ENCODE results near the gene OSTN. TPM values are rescaled to one million over a fixed set of nuclear protein-coding genes. Genes with fewer than 3 reads are reported as not detected.

OSTN gene
- total and polyA plus RNA-seq, 2 experiments from 2014 or later, result not detected

DNA sequence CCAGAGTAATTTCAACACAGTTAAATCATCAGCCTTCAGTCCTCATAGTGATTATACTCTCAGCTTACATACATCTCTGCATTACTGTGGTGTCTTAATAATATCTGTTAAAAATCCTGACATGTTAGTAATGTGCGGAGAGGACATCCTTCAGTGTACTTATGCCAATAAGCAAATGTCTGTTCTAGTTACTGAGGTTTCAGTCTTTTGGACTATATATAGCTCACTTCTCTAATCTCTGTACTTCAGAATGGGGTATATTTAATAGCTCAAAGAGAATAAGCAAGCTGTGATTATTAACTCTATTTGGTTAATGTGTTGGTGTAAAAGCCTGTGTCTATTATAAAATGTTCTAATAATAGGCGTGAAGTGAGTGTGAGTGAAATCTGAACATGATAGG is 28.9 kb upstream of the OSTN start:
- DNase-seq (ENCODE audit: low spot score), result no peak
- H3K9me2 ChIP-seq (ENCODE audit: insufficient read depth), result no peaks in the 10 kb centered on the region
- Mint-ChIP-seq H3K9me3 (no peaks in the 10 kb centered on the region), H3K4me3 (no peak overlapping the region), H3K27ac (no peak overlapping the region), H3K27me3 (ENCODE audit: insufficient read depth, low read depth, poor library complexity) (no peaks in the 10 kb centered on the region), H3K4me1 (no peaks in the 10 kb centered on the region), H3K36me3 (ENCODE audit: low read depth) (no peaks in the 10 kb centered on the region)
- H3F3A ChIP-seq (replicated peaks; ENCODE audit: low read depth), result no peaks in the 10 kb centered on the region
- H3K4me1 ChIP-seq (ENCODE audit: insufficient read depth), result no peaks in the 10 kb centered on the region
- ATAC-seq, result no peak
- no peaks in the 10 kb centered on the region for H3K27me3 ChIP-seq (ENCODE audit: insufficient read depth)
- H3K27ac ChIP-seq (ENCODE audit: low read depth), result no peak overlapping the region
- H3K4me3 ChIP-seq, result no peak overlapping the region
- H3K4me2 ChIP-seq, result no peak overlapping the region
- H3K36me3 ChIP-seq (ENCODE audit: insufficient read depth), result no peaks in the 10 kb centered on the region
- no peaks in the 10 kb centered on the region for H4K20me1 ChIP-seq (replicated peaks; ENCODE audit: insufficient read depth)
- H2AFZ ChIP-seq, result no peak overlapping the region
- TF ChIP-seq EZH2phosphoT487 (IDR thresholded peaks at IDR 0.05; ENCODE audit: unreplicated experiment), result no peak
- no peak for TF ChIP-seq EZH2 (IDR thresholded peaks at IDR 0.05; ENCODE audit: low read depth, unreplicated experiment)
- TF ChIP-seq, protein P1, sequence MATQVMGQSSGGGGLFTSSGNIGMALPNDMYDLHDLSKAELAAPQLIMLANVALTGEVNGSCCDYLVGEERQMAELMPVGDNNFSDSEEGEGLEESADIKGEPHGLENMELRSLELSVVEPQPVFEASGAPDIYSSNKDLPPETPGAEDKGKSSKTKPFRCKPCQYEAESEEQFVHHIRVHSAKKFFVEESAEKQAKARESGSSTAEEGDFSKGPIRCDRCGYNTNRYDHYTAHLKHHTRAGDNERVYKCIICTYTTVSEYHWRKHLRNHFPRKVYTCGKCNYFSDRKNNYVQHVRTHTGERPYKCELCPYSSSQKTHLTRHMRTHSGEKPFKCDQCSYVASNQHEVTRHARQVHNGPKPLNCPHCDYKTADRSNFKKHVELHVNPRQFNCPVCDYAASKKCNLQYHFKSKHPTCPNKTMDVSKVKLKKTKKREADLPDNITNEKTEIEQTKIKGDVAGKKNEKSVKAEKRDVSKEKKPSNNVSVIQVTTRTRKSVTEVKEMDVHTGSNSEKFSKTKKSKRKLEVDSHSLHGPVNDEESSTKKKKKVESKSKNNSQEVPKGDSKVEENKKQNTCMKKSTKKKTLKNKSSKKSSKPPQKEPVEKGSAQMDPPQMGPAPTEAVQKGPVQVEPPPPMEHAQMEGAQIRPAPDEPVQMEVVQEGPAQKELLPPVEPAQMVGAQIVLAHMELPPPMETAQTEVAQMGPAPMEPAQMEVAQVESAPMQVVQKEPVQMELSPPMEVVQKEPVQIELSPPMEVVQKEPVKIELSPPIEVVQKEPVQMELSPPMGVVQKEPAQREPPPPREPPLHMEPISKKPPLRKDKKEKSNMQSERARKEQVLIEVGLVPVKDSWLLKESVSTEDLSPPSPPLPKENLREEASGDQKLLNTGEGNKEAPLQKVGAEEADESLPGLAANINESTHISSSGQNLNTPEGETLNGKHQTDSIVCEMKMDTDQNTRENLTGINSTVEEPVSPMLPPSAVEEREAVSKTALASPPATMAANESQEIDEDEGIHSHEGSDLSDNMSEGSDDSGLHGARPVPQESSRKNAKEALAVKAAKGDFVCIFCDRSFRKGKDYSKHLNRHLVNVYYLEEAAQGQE (IDR thresholded peaks at IDR 0.05; ENCODE audit: unreplicated experiment), result no peak
- TF ChIP-seq, protein P2, sequence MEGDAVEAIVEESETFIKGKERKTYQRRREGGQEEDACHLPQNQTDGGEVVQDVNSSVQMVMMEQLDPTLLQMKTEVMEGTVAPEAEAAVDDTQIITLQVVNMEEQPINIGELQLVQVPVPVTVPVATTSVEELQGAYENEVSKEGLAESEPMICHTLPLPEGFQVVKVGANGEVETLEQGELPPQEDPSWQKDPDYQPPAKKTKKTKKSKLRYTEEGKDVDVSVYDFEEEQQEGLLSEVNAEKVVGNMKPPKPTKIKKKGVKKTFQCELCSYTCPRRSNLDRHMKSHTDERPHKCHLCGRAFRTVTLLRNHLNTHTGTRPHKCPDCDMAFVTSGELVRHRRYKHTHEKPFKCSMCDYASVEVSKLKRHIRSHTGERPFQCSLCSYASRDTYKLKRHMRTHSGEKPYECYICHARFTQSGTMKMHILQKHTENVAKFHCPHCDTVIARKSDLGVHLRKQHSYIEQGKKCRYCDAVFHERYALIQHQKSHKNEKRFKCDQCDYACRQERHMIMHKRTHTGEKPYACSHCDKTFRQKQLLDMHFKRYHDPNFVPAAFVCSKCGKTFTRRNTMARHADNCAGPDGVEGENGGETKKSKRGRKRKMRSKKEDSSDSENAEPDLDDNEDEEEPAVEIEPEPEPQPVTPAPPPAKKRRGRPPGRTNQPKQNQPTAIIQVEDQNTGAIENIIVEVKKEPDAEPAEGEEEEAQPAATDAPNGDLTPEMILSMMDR (conservative IDR thresholded peaks at IDR 0.05; ENCODE audit: low read depth in 2 of 2), result no peak
- TF ChIP-seq NANOG (IDR thresholded peaks at IDR 0.05; ENCODE audit: borderline replicate concordance), result no peak
- no peak for TF ChIP-seq CREB1 (CRISPR knock-in tag; IDR thresholded peaks at IDR 0.05; ENCODE audit: low read depth)
- TF ChIP-seq, protein P3, sequence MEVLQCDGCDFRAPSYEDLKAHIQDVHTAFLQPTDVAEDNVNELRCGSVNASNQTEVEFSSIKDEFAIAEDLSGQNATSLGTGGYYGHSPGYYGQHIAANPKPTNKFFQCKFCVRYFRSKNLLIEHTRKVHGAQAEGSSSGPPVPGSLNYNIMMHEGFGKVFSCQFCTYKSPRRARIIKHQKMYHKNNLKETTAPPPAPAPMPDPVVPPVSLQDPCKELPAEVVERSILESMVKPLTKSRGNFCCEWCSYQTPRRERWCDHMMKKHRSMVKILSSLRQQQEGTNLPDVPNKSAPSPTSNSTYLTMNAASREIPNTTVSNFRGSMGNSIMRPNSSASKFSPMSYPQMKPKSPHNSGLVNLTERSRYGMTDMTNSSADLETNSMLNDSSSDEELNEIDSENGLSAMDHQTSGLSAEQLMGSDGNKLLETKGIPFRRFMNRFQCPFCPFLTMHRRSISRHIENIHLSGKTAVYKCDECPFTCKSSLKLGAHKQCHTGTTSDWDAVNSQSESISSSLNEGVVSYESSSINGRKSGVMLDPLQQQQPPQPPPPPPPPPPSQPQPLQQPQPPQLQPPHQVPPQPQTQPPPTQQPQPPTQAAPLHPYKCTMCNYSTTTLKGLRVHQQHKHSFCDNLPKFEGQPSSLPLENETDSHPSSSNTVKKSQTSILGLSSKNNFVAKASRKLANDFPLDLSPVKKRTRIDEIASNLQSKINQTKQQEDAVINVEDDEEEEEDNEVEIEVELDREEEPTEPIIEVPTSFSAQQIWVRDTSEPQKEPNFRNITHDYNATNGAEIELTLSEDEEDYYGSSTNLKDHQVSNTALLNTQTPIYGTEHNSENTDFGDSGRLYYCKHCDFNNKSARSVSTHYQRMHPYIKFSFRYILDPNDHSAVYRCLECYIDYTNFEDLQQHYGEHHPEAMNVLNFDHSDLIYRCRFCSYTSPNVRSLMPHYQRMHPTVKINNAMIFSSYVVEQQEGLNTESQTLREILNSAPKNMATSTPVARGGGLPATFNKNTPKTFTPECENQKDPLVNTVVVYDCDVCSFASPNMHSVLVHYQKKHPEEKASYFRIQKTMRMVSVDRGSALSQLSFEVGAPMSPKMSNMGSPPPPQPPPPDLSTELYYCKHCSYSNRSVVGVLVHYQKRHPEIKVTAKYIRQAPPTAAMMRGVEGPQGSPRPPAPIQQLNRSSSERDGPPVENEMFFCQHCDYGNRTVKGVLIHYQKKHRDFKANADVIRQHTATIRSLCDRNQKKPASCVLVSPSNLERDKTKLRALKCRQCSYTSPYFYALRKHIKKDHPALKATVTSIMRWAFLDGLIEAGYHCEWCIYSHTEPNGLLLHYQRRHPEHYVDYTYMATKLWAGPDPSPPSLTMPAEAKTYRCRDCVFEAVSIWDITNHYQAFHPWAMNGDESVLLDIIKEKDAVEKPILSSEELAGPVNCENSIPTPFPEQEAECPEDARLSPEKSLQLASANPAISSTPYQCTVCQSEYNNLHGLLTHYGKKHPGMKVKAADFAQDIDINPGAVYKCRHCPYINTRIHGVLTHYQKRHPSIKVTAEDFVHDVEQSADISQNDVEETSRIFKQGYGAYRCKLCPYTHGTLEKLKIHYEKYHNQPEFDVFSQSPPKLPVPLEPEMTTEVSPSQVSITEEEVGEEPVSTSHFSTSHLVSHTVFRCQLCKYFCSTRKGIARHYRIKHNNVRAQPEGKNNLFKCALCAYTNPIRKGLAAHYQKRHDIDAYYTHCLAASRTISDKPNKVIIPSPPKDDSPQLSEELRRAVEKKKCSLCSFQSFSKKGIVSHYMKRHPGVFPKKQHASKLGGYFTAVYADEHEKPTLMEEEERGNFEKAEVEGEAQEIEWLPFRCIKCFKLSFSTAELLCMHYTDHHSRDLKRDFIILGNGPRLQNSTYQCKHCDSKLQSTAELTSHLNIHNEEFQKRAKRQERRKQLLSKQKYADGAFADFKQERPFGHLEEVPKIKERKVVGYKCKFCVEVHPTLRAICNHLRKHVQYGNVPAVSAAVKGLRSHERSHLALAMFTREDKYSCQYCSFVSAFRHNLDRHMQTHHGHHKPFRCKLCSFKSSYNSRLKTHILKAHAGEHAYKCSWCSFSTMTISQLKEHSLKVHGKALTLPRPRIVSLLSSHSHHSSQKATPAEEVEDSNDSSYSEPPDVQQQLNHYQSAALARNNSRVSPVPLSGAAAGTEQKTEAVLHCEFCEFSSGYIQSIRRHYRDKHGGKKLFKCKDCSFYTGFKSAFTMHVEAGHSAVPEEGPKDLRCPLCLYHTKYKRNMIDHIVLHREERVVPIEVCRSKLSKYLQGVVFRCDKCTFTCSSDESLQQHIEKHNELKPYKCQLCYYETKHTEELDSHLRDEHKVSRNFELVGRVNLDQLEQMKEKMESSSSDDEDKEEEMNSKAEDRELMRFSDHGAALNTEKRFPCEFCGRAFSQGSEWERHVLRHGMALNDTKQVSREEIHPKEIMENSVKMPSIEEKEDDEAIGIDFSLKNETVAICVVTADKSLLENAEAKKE (CRISPR knock-in tag; IDR thresholded peaks at IDR 0.05), result no peak
- no peak for TF ChIP-seq STAT1 (IDR thresholded peaks at IDR 0.05; ENCODE audit: unreplicated experiment)
- no peak for TF ChIP-seq JUNB (IDR thresholded peaks at IDR 0.05; ENCODE audit: unreplicated experiment)
- TF ChIP-seq POLR2AphosphoS5 (IDR thresholded peaks at IDR 0.05; ENCODE audit: low read depth), result no peak
- TF ChIP-seq, protein P4, sequence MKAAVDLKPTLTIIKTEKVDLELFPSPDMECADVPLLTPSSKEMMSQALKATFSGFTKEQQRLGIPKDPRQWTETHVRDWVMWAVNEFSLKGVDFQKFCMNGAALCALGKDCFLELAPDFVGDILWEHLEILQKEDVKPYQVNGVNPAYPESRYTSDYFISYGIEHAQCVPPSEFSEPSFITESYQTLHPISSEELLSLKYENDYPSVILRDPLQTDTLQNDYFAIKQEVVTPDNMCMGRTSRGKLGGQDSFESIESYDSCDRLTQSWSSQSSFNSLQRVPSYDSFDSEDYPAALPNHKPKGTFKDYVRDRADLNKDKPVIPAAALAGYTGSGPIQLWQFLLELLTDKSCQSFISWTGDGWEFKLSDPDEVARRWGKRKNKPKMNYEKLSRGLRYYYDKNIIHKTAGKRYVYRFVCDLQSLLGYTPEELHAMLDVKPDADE (IDR thresholded peaks at IDR 0.05), result no peak
- TF ChIP-seq ZNF331 (CRISPR knock-in tag; IDR thresholded peaks at IDR 0.05; ENCODE audit: low read depth), result no peak
- no peak for TF ChIP-seq ZNF114 (CRISPR knock-in tag; IDR thresholded peaks at IDR 0.05)
- H3K79me2 ChIP-seq (replicated peaks; ENCODE audit: insufficient read depth), result no peaks in the 10 kb centered on the region

Measured in GM23338 (cell line).